ENCODE results near the gene HELZ.
"Not testable (repeated sequence)": the region's sequence is repeated elsewhere in the genome, so short reads cannot be mapped to it uniquely, and the experiment has no call there.

HELZ gene

GRCh38 chr17:67047382-67047781 is 197.6 kb downstream of the HELZ start:
- DNase-seq = no peak

GRCh38 chr17:67046398-67046797 is 198.6 kb downstream of the HELZ start:
- DNase-seq = no peak

GRCh38 chr17:67044940-67045339 is 200.1 kb downstream of the HELZ start:
- no peak for DNase-seq

- DNase-seq = no peak
These were observed 200.8 kb downstream of the HELZ start, which contains the start of gene CACNG1 for GRCh38 chr17:67044016-67044772. CACNG1 (plus strand) TSS chr17:67044554; CDS start chr17:67044661, 107 bp downstream.

GRCh38 chr17:67043283-67043682 is 201.7 kb downstream of the HELZ start:
- DNase-seq = no peak

- DNase-seq = no peak
These were observed 202.8 kb downstream of the HELZ start for GRCh38 chr17:67041941-67042899.

- DNase-seq = no peak
These were observed 203.5 kb downstream of the HELZ start for GRCh38 chr17:67041531-67041930.

GRCh38 chr17:67041119-67041518 is 203.9 kb downstream of the HELZ start:
- not testable (repeated sequence) for DNase-seq

GRCh38 chr17:67040652-67041051 is 204.3 kb downstream of the HELZ start:
- DNase-seq = no peak

GRCh38 chr17:67038861-67039365 is 206.1 kb downstream of the HELZ start:
- no peak for DNase-seq

- DNase-seq = no peak
These were observed 209.6 kb downstream of the HELZ start for GRCh38 chr17:67035131-67036083.

GRCh38 chr17:67033613-67034012 is 211.4 kb downstream of the HELZ start:
- DNase-seq = no peak

- DNase-seq = no peak
These were observed 212.0 kb downstream of the HELZ start for GRCh38 chr17:67032985-67033384.

GRCh38 chr17:67032382-67032781 is 212.6 kb downstream of the HELZ start:
- no peak for DNase-seq

- DNase-seq = no peak
These were observed 214.4 kb downstream of the HELZ start for GRCh38 chr17:67030641-67031040.

- no peak for DNase-seq
These were observed 217.9 kb downstream of the HELZ start for GRCh38 chr17:67027031-67027628.

- DNase-seq = no peak
These were observed 218.7 kb downstream of the HELZ start for GRCh38 chr17:67026341-67026740.

GRCh38 chr17:67025216-67025792 is 219.7 kb downstream of the HELZ start:
- no peak for DNase-seq

GRCh38 chr17:67024736-67025135 is 220.3 kb downstream of the HELZ start:
- DNase-seq = no peak

- DNase-seq = no peak
These were observed 222.6 kb downstream of the HELZ start for GRCh38 chr17:67022451-67022810.

GRCh38 chr17:67021743-67022450 is 223.1 kb downstream of the HELZ start:
- no peak for DNase-seq
